GM12874 (cell line): Measurements from ENCODE around the gene LMNA.

Source experiments
- TF ChIP-seq, protein P1 (sequence below): IDR thresholded peaks from 2 replicates; pipeline ENCODE4 v1.5.1; 2011; ENCODE audit warnings: low read depth, mild to moderate bottlenecking, control low read depth, low read length, moderate library complexity; ENCODE audit not compliant: insufficient read depth

The LMNA gene

DNA sequence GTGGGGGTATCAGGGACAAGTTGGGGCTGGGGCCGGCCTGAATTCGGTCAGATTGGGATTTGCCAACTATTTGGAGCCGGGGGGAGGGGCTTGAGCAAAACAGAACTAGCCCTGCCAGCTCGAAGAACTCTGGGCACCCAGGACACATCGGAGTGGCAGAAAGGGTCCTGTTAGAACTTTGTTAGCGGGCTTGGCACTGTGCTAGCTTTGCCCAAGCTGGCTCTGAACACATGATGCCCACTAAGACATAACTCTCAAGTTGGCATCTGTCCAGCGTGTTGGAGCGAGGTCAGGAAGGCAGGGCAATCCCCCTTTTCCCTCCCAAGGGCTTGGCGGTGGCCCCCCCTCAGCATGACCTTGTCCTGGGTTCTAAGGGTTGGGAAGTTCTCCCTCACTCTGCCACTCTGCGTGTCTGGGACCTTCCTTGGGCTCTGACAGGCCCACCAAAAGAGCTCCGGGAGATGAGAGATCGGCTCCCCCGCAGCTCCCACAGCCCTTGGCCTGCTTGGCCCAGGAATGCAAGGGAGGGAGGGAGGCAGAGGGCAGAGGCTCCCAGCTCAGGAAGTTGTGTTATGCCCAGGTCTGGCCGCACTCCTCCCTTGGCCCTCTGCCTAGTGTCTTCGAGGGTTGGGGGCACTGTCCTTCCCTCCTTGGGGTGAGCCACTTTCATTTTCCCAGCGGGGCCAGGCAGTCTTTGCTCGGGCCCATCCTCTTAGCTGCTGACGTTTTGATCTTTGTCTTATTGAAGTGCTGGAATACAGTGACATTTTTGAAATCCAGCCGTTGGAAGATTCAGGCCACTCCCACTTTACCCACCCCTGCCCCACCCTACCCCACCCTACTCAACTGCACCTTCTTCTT lies 1.2 kb downstream of the LMNA start:
- TF ChIP-seq, protein P1, sequence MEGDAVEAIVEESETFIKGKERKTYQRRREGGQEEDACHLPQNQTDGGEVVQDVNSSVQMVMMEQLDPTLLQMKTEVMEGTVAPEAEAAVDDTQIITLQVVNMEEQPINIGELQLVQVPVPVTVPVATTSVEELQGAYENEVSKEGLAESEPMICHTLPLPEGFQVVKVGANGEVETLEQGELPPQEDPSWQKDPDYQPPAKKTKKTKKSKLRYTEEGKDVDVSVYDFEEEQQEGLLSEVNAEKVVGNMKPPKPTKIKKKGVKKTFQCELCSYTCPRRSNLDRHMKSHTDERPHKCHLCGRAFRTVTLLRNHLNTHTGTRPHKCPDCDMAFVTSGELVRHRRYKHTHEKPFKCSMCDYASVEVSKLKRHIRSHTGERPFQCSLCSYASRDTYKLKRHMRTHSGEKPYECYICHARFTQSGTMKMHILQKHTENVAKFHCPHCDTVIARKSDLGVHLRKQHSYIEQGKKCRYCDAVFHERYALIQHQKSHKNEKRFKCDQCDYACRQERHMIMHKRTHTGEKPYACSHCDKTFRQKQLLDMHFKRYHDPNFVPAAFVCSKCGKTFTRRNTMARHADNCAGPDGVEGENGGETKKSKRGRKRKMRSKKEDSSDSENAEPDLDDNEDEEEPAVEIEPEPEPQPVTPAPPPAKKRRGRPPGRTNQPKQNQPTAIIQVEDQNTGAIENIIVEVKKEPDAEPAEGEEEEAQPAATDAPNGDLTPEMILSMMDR, result no peak

DNA sequence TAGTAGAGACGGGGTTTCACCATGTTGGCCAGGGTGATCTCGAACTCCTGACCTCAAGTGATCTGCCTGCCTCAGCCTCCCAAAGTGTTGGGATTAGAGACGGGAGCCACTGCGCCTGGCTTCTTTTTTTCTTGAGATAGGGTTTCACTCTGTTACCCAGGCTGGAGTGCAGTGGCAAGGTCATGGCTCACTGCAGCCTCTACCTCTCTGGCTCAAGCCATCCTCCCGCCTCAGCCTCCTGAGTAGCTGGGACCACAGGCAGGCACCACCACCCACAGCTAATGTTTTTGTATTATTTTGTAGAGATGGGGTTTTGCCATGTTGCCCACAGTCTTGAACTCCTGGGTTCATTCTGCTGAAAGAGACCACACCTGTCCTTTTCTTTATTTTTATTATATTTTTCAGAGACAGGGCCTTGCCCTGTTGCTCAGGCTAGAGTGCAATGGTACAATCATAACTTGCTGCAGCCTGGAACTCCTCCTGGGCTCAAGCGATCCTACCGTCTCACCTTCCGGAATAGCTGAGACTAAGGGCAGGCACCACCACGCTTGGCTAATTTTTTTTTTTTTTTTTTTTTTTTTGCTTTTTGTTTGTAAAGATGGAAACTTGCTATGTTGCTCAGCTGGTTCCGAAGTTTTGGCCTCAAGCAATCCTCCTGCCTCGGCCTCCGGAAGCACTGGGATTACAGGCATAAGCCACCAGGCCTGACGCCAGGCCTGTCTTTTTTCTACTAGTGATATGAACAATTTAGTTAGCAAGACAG lies 3.1 kb downstream of the LMNA start:
- TF ChIP-seq, protein P1, result no peak

DNA sequence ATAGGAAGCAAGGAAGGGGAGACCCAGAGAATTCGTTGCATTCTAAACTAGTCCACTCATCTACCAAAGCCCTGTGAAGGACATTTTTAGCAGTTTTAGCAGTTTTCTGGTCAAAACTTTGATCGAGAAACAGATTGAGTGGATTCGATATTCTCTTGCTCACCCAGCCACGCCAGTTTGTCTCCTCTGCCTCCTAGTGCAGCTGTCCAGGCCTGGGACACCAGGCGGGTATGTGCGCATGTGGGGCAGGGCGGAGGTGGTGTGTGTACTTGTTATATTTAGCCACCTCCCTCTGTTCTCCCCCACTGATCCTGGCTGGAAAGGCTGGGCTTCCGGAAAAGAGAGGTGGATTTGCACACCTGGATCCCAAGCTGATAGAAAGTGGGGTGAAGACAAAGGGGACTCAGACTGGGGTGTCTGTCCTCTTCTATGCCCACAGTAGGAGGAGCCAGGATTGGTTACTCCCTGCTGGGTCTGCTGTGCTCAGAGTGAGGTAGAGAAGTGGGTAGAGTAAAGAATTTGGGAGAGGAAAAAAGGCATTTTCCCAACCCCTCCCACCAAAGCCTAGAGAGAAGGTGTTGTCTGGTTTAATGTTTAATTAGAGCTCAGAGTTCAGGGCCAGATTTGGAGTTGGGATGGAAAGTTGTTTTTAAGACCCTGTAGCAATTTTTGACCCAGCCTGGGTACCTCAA lies 3.8 kb downstream of the LMNA start:
- TF ChIP-seq, protein P1, result no peak

DNA sequence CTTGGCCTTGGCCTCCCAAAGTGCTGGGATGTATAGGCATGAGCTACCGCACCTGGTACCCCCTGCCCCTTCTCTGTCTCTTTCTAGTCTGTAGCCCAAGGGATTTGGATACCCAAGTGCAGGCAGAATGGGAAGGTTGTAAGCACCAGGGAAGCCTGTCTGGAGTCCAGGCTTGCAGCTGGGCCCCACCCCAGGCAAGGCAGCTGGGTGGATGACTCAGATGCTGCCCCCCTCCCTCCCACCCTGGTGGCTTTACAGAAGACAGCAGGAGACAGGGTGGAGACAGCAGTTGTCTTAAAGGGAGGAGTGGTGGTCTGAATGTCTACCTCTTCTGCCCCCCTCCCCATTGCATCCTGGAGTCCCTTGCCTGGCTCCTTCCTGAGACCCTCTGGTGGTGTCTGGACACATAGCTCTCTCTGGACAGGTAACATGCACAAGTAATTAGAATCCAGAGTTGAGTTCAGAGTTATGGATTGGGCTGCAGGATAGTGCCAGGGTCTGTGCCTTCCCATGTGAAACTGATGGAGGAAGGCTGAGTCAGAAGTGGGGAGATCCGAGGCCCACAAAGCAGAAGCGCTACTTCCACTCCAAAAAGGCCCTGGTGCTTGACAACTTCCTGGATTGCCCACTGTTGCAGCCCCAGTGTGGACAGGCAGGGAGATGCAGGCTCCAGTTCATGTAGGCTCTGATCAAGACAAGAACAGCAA lies 5.1 kb downstream of the LMNA start:
- TF ChIP-seq, protein P1, result 0 out of 2 replicates have a peak, but pooled peaks have one; percentile 11

DNA sequence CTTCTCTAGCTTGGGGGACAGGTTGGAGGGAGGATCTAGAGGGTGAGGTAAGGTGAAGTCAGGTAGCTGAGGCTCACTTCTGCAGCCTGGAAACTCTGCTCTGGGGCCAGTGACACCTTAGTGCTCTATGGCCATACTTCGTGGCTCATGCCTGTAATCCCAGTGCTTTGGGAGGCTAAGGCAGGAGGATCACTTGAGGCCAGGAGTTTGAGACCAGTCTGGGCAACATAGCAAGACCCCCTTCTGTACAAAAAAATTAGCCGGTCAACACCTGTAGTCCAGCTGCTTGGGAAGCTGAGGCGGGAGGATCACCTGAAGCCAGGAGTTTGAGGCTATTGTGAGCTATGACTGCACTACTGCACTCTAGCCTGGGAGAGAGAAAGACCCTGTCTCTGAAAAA lies 5.8 kb downstream of the LMNA start:
- TF ChIP-seq, protein P1, result no peak

DNA sequence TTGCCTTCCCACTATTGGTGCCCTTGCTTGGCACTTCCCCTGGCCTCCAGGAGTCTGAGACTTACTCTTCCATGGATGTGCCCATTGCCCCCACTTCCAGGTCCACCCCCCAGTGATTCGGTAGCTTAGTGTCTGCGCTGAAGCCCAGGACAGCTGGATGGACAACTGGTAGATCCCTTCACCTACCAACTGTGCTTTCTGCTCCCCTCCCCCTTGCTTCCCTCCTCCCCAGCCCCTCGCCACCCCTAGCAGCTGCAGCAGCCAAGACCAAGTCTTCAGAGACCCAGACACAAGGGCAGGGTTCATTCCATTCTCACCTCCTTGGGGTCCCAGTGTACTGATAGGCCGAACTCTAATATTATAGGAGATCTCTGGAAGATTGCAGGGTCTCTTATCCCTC lies 6.9 kb downstream of the LMNA start:
- TF ChIP-seq, protein P1, result no peak

DNA sequence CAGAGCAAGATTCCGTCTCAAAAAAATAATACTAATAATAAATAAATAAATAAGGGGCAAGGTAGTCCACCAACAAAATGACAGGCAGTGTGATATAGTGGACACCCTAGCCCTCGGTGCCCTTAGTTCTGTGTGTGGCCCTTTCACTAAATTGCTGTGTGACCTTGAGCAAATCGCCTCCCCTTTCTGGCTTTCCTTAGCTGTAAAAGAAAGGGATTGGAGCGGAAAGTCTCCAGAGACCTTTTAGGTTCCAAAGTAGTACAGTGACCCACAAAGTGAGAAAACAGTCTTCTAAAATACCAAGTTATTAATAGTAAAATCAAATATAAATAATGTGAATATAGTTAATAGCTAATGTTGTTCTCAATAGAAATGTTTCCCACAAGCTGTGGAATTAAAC lies 7.6 kb downstream of the LMNA start:
- TF ChIP-seq, protein P1, result no peak
